Measurements from ENCODE around the gene ITPRIP. TPM values are rescaled to one million over a fixed set of nuclear protein-coding genes. Genes with fewer than 3 reads are reported as not detected.

Gene ITPRIP
- total RNA-seq, 1 donor from 2014 or later, result 15.6 TPM

DNA sequence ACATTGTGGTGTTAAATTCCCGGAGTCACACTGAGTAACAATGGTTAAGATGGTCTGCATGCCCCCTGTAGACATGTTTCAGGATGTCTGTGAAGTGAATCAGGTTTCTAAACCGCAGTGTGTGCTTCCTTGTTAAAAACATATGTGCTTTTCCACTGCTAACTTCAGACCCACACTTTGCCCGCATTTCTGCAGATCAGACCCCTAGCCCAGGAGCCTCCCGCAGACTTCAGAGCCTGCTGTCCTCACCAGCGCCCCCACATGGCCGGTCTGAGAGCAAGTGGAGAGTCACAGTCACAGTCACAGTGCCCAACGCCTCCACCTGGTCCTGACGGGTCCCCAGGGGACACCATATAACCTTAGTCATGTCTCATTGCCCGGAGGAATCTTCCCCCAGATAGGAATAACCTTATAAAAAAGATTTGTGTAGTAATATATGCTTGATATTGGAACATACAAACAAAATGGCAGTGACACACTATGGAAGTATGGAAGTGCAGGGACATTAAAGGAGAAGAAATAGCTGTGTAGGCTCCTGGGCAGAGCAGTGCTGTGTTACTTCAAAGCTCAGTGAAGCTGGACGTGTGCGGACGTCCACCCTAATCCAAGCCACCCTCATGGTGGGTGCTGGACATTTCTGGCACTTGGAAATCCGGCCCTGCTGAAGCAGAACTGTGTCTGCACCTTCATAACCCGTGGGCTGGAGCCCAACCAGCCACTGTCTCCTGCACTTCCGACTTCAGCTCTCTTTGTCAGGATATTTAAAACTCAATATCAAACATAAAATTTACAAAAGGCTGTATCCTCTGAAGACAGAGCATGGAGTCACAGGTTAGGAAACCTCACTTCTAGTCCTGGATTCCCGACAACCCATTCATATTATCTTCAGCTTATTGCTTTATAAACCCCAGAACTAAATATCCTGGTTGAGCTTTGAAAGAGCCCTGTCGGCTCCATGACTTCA lies 40.3 kb downstream of the ITPRIP start:
- no peaks in the 10 kb centered on the region for H3K36me3 Mint-ChIP-seq (ENCODE audit: low read depth)
- no peak overlapping the region for H3K27ac Mint-ChIP-seq (ENCODE audit: unreplicated experiment)
- DNase-seq (ENCODE audit: low read depth, low spot score), result peak; percentile 37
- peaks cover 22% of the 10 kb centered on the region for H3K27me3 Mint-ChIP-seq (ENCODE audit: low read depth)
- no peak overlapping the region for H3K4me3 Mint-ChIP-seq
- H3K9me3 Mint-ChIP-seq, result no peaks in the 10 kb centered on the region
- TF ChIP-seq, protein P1, sequence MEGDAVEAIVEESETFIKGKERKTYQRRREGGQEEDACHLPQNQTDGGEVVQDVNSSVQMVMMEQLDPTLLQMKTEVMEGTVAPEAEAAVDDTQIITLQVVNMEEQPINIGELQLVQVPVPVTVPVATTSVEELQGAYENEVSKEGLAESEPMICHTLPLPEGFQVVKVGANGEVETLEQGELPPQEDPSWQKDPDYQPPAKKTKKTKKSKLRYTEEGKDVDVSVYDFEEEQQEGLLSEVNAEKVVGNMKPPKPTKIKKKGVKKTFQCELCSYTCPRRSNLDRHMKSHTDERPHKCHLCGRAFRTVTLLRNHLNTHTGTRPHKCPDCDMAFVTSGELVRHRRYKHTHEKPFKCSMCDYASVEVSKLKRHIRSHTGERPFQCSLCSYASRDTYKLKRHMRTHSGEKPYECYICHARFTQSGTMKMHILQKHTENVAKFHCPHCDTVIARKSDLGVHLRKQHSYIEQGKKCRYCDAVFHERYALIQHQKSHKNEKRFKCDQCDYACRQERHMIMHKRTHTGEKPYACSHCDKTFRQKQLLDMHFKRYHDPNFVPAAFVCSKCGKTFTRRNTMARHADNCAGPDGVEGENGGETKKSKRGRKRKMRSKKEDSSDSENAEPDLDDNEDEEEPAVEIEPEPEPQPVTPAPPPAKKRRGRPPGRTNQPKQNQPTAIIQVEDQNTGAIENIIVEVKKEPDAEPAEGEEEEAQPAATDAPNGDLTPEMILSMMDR (conservative IDR thresholded peaks at IDR 0.05), result peak; percentile 44
- peaks cover 12% of the 10 kb centered on the region for H3K4me1 Mint-ChIP-seq

DNA sequence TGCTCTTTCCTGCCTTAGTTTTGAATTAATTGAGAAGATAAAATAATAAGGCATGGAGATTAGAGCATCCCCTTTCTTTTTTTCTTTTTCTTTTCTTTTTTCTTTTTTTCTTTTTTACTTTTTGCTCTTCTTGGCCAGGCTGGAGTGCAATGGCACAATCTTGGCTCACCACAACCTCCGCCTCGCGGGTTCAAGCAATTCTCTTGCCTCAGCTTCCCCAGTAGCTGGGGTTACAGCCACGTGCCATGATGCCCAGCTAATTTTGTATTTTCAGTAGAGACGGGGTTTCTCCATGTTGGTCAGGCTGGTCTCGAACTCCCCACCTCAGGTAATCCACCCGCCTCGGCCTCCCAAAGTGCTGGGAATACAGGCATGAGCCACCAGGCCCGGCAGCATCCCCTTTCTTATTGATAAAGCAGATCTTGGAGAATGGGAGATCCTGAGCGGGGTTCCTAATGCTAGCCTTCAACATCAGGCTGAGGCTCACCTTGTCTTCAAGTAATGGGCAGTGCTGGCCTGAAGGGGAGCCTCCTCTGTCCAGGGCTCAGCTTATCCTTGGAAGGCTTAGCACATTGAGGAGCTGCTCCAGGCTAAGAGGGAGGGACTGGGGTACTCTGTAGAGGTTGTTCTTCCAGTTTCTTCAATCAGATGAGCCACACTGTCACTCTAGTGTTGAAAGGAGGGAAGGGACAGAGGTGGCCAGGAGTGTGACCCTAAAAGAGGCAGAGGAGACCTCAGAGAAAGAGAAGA lies 41.4 kb downstream of the ITPRIP start:
- no peak for DNase-seq (ENCODE audit: low read depth, low spot score)
- no peak overlapping the region for H3K4me3 Mint-ChIP-seq
- H3K9me3 Mint-ChIP-seq, result no peaks in the 10 kb centered on the region
- no peaks in the 10 kb centered on the region for H3K36me3 Mint-ChIP-seq (ENCODE audit: low read depth)
- TF ChIP-seq, protein P1 (conservative IDR thresholded peaks at IDR 0.05), result no peak
- H3K27me3 Mint-ChIP-seq (ENCODE audit: low read depth), result peaks cover 22% of the 10 kb centered on the region
- H3K4me1 Mint-ChIP-seq, result peaks cover 12% of the 10 kb centered on the region
- no peak overlapping the region for H3K27ac Mint-ChIP-seq (ENCODE audit: unreplicated experiment)

DNA sequence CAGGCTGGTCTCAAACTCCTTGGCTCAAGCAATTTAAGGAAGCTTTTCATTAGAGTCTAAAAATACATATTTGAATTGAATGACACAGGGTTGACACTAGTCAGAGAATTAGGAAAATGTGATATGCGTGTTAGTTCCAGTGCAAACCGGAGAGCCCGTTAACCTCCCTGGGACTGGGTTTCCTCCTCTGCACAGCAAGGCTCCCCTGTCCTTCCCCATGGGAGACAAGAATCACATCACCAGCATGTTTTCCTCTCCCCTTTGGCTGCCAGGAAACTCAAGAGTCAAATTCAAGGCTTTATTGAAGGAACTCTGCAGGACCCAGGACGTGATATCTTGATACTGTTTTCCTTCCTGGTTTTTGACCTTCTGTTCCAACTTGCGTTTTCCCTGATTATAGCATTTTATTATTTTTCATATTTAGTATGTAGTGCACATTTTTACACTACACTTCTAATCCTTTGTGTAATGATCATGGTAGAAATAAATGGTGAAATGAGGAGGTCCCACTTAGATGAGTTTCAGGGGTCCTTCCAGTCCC lies 44.4 kb downstream of the ITPRIP start:
- Mint-ChIP-seq H3K4me3 (no peak overlapping the region), H3K36me3 (ENCODE audit: low read depth) (no peaks in the 10 kb centered on the region), H3K27ac (ENCODE audit: unreplicated experiment) (no peak overlapping the region), H3K9me3 (no peaks in the 10 kb centered on the region), H3K4me1 (peaks cover 6% of the 10 kb centered on the region), H3K27me3 (ENCODE audit: low read depth) (peaks cover 44% of the 10 kb centered on the region)
- no peak for DNase-seq (ENCODE audit: low read depth, low spot score)
- TF ChIP-seq, protein P1 (conservative IDR thresholded peaks at IDR 0.05), result no peak

DNA sequence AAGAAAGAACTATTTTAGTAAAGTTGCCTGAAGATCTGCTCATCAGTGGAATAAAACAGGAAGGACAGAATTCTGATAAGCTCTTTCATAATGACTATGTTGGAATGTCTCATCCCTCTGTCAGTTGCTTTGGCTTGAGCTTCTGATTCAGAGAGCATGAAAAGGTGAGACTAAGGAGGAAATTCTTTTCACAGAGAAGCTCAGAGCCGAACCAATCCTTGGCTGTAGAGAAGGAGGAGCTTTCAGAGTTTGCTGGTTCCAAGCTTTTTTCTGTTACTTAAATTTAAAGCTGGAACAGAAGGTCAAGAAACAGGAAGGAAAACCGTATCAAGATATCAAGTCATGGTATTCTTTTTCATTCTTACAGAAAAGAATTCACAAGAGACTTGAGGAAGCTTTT lies 45.3 kb downstream of the ITPRIP start:
- Mint-ChIP-seq H3K4me1 (peaks cover 6% of the 10 kb centered on the region), H3K27me3 (ENCODE audit: low read depth) (peaks cover 52% of the 10 kb centered on the region), H3K27ac (ENCODE audit: unreplicated experiment) (no peak overlapping the region), H3K9me3 (no peaks in the 10 kb centered on the region), H3K4me3 (no peak overlapping the region), H3K36me3 (ENCODE audit: low read depth) (no peaks in the 10 kb centered on the region)
- TF ChIP-seq, protein P1 (conservative IDR thresholded peaks at IDR 0.05), result no peak
- no peak for DNase-seq (ENCODE audit: low read depth, low spot score)

DNA sequence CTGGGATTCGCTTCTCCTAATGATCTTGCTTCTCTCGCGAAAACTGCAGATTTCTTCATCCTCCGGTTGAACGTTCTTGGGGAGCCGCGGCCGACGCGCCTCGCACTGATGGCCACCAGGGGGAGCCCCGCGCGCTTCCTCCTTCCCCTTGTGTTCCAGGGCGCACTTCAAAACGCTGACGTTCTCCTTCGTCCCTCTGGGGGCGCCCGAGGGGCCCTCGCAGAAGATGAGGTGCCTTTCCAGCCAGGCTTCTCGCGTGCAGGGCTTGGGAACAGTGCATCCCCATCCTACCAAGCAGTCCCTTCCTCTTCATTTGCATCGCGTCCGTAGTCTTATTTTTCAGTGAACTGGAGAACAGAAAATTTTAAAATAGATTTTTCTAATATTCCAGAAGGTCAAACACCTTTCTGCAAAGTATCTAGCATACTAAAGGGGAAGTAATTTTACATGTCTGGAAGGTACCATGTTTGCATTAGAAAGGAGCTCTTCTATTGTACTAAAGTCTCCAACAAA lies 46.8 kb downstream of the ITPRIP start:
- Mint-ChIP-seq H3K4me1 (peaks cover 6% of the 10 kb centered on the region), H3K27ac (ENCODE audit: unreplicated experiment) (no peak overlapping the region), H3K4me3 (no peak overlapping the region), H3K36me3 (ENCODE audit: low read depth) (no peaks in the 10 kb centered on the region), H3K27me3 (ENCODE audit: low read depth) (peaks cover 54% of the 10 kb centered on the region), H3K9me3 (no peaks in the 10 kb centered on the region)
- DNase-seq (ENCODE audit: low read depth, low spot score), result peak; percentile 88
- TF ChIP-seq, protein P1 (conservative IDR thresholded peaks at IDR 0.05), result peak; percentile 100

Data from neural crest cell (in vitro differentiated cells).